GM19397 (cell line): Measurements from ENCODE around the gene TRIM9.

ENCODE experiments used
- ATAC-seq: cut with Tn5 transposase; IDR thresholded peaks from one replicate; pipeline ENCODE4 v1.9.1; 2021; ENCODE audit warnings: mild to moderate bottlenecking, moderate library complexity; ENCODE audit not compliant: unreplicated experiment

Gene TRIM9

GRCh38 chr14:51093371-51094281 is 1.3 kb downstream of the TRIM9 start:
- no peak for ATAC-seq

DNA sequence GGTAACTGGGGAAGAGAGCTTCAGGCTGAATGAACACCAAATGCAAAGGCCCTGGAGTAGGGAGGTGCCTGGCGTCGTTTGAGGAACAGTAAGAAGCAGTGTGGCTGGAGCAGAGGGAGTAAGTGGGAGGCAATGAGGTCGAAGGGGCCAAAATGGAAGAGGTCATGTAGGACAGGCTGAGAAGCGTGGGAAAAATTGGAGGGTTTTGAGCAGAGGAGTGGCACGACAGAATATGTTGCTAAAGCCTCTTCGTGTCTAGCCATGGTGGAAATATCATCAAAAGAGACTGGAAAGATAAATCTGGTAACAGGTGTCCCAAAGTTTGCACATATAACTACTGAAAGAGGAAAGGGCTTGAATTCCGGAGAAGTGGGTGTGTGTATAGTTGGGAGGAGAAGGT is 1.9 kb downstream of the TRIM9 start:
- no peak for ATAC-seq

DNA sequence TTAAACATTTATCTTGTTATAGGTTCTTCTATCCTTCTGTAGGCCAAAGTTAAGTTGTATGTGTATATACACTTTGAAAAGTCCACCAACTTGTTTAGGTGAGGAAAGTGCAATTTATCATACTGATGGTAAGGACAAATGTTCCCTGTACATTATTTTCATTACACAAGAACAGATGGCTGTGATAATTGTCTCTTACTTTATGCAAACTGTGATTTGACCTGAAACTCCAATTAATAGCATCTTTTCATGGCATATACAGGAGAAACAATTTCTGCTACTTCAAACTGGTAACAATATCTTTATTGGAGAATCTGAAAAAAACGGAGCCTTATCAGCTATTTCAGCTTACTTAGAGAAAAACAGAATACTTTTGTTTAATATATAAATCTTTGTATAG is 5.6 kb downstream of the TRIM9 start:
- no peak for ATAC-seq

GRCh38 chr14:51087031-51087441 is 7.9 kb downstream of the TRIM9 start:
- ATAC-seq = no peak

DNA sequence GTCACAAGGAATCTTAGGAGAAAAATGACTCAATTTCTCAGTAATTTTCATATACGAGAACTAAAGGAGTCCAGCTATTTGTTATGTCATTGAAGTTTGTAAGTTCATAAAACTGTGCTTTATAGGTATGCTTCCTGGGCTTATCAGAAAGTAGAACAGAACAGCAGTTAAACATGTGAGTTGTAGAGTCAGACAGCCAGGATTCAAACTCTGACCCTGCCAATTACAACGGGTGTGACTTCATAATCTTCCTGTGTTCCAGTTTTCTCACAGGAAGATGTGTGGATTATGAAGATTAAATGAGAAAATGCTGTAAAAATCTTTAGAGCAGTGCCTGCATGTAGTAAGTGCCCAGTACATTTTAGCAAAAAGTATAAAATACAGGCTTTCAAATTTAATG is 8.9 kb downstream of the TRIM9 start:
- ATAC-seq = no peak

DNA sequence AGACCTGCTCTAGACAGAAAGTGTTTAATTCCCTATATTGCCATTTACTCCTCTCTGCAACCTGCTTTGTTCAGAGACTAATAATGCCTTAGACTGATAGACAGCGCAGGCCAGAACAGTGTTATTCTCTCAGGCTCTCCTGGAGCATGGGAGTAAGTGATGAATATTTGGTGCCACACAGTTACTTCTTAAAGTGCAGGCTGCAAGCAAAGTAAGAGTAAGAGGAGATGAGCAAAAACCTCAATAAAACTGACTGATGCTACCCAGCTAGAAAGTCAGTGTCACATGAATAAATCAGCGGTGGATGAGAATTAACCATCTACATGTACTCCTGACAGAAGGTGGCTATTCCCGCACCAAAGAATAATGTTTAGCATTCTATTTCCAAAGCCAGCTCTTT is 9.9 kb downstream of the TRIM9 start:
- no peak for ATAC-seq

DNA sequence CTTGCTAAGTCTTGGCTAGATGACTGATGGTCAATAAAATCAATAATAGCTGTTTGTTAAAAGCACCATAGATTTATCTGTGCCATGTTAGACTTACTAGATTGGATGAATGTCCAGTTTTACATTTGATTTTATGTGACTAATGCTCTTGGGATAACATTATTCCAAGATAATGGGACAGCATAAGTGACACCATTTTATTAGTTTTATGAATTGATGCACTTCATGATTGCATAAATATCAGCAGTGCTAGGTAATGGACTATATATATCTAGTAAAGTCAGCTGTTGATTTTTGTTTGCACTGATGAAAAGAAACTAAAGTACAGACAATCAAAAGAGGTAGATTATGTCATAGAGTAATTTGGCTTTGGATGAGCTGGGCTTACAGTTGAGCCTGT is 10.4 kb downstream of the TRIM9 start:
- ATAC-seq = no peak

DNA sequence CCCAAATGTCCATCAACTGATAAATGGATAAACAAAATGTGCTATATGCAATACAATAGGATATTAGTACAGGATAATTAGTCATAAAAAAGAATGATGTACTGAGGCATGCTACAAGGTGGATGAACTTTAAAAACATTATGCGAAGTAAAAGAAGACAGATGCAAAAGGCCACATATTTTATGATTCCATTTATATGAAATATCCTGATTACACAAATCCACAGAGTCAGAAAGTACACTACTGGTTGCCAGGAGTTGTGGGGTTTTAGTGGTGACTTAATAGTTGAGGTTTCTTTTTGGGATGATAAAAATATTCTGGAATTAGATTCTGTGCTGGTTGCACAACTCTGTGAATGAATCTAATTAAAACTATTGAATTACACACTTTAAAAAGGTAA is 12.6 kb downstream of the TRIM9 start:
- no peak for ATAC-seq

- no peak for ATAC-seq
Measured at GRCh38 chr14:51081712-51082111, 13.2 kb downstream of the TRIM9 start.

GRCh38 chr14:51081209-51081608 is 13.7 kb downstream of the TRIM9 start:
- no peak for ATAC-seq

DNA sequence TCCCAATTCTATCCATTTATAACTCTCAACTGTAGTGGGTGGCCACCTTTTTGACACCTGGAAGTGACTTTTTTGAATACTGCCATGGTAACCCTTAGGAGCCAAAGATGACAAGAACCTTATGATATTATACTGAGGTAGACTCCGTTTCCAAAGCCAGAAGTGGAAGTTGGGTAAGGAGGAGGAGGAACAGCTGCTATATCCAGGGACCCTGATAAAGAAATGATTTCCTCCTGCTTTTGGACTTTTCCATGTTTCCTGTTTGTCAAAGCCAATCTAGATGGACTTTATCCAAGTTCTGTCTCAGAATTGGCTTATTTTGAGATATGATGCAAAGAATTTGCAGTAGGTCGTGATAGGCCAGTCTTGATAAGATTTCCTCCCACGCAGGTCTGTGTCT is 14.3 kb downstream of the TRIM9 start:
- ATAC-seq = no peak

DNA sequence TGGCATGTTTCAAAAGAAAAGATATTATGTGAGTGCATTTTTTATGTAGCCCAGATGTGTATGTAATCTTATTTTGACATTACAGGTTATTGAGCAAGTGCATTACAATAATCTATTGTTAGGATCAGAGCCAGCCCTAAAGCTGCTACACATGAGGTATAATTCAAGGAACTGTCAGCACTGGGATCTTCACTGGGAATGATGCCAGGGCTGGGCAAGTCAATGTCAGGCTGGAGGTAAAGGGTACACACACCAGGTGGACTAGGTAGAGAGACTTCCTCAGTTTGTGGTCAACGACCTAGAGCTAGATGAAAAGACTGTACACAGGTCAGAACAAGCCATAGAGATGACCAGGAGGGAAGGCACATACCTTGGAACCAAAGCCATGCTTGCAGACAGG is 15.4 kb downstream of the TRIM9 start:
- no peak for ATAC-seq

GRCh38 chr14:51079085-51079484 is 15.8 kb downstream of the TRIM9 start:
- no peak for ATAC-seq

- ATAC-seq = no peak
Measured at GRCh38 chr14:51074701-51075385, 20.1 kb downstream of the TRIM9 start.

GRCh38 chr14:51073731-51074130 is 21.2 kb downstream of the TRIM9 start:
- ATAC-seq = no peak

DNA sequence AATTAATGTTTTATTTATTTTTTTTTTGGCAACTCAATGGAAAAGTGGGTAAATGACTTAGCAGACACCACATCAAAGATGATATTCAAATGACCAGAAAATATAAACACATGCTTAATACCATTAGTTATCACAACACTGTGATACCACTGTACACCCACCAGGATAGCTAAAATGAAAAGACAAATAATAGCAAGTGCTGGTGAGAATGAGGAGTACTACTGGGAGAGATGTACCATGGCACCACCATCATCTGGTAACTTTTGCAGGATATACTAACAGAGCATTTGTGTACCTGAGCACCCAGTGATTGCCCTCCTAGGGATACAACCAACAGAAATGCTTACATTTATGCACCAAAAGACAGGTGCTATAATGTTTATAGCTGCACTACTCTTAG is 21.9 kb downstream of the TRIM9 start:
- ATAC-seq = no peak

DNA sequence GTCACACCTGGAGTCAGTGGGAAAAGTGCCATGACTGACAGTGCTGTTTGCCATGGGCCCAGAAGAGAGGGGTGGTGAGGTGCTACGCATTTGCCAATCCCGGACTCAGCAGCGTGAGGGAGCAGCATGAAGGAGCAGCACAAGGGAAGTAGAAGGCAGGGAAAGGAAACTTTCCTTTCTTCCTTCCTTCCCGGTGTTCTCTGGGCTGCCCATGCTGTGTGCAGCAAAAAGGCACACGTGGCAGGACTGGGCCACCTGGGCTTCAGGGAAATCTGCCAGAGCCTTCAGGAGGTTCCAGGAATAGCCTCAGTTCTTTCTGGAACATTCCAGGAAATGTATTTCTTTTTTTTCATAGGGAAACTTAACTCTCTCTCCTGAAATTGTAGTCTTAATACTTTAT is 23.0 kb downstream of the TRIM9 start:
- ATAC-seq = no peak

DNA sequence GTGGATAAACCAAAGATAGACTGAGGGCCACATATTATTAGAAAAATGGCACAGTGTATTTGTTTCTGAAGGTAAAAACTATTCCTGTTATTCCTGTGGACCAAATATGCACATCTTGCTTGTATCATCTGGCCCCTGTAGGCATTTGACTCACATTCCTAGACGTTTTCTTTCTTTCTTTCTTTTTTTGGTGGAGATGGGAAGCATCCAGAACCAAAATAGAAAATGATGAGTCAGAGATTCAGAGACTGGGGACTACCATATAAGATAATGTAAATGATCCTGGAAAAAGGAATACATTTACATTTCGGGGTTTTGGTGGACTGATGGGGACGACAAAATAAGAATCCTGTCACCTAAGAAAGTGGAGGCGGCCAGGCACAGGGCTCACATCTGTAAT is 24.2 kb downstream of the TRIM9 start:
- ATAC-seq = no peak

- no peak for ATAC-seq
Measured at GRCh38 chr14:51069055-51069454, 25.9 kb downstream of the TRIM9 start.

DNA sequence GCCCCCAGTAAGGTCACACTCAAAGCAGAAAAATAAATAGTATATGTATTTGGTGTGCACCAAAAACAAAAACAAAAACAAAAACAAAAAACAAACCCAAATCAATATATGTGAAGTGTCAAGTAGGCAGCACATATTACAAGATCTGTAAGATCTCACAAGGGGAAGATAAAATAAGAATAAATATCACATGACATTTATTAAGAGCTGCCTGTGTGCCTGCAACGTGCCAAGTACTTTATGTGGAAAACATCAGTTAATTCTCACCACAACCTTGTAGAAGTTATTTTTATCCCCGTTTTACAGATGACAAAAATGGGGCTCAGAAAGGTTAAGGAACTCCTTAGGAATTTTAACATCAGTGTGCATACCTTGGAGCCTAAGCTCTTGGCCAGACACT is 26.6 kb downstream of the TRIM9 start:
- no peak for ATAC-seq

DNA sequence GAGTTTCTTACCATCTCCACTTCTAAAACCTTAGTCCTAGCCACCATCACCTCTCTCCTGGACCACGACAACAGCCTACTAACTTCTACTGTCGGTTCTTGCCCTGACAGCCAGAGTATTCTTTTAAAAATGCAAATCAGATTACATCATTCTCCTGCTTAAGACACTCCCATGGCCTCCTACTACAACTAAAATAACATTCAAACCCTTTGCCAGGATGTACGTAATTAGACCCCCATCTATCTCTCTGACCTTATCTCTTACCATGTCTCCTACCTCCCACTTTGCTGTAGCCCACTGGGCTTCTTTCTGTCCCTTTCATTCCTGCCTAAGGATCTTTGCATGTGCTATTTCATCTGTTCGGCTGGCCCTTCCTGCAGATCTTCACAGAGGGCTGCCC is 27.6 kb downstream of the TRIM9 start:
- ATAC-seq = no peak

- no peak for ATAC-seq
Measured at GRCh38 chr14:51066576-51066975, 28.3 kb downstream of the TRIM9 start.
